Activated CD8-positive, alpha-beta T cell treated with anti-CD3 and anti-CD28 coated beads for 36 hours (primary cell): ENCODE measurements around the gene ANGPT4. TPM values are rescaled to one million over a fixed set of nuclear protein-coding genes. Genes with fewer than 3 reads are reported as not detected.

Experiments used
- ATAC-seq: fragments of 200-7000 bp; cut with Tn5 transposase; one replicate; pipeline ENCODE4 v1.10.0; 2021; ENCODE audit warnings: mild to moderate bottlenecking, moderate library complexity
- CTCF ChIA-PET: fragments of 350-600 bp; sonication (Branson Sonifier 250); formaldehyde crosslinking; loops from one replicate; lab custom pipeline; 2021; ENCODE audit warnings: antibody characterized with exemption; lab: Charles Lee
- POLR2A ChIA-PET: fragments of 350-600 bp; sonication (Branson Sonifier 250); formaldehyde crosslinking; loops from one replicate; lab custom pipeline; 2021; ENCODE audit warnings: antibody characterized with exemption; lab: Charles Lee
- DNase-seq: peaks from one replicate; pipeline ENCODE4 v3.0.0-alpha.2; 2020
- H3K27ac Mint-ChIP-seq: one replicate; pipeline ENCODE4 v1.8.0; 2021; ENCODE audit warnings: mild to moderate bottlenecking, mixed read lengths
- H3K27me3 Mint-ChIP-seq: one replicate; pipeline ENCODE4 v1.8.0; 2021; ENCODE audit warnings: mixed read lengths
- H3K36me3 Mint-ChIP-seq: one replicate; pipeline ENCODE4 v1.8.0; 2021; ENCODE audit warnings: low read depth, mixed read lengths
- H3K4me1 Mint-ChIP-seq: one replicate; pipeline ENCODE4 v1.8.0; 2021; ENCODE audit warnings: low read depth, mixed read lengths
- H3K4me3 Mint-ChIP-seq: one replicate; pipeline ENCODE4 v1.8.0; 2021; ENCODE audit warnings: mild to moderate bottlenecking, moderate library complexity, mixed read lengths
- H3K9me3 Mint-ChIP-seq: one replicate; pipeline ENCODE4 v1.8.0; 2021; ENCODE audit warnings: mixed read lengths
- intact Hi-C: fragments of 100-400 bp; cut with micrococcal nuclease; formaldehyde crosslinking; loops from one replicate; pipeline ENCODE4 v1.10.0; 2022
- total RNA-seq, 2 experiments: library from RNA; stranded (reverse); gene quantifications; one replicate each; pipeline ENCODE4 v1.2.3, GENCODE V29; 2021
- TF ChIP-seq, protein P1 (sequence below): fragments of 200-600 bp; IDR thresholded peaks from one replicate; pipeline ENCODE4 v1.8.0; 2022; ENCODE audit warnings: antibody characterized with exemption, mild to moderate bottlenecking

The ANGPT4 gene
- total RNA-seq, 2 experiments from 2014 or later, result not detected

DNA sequence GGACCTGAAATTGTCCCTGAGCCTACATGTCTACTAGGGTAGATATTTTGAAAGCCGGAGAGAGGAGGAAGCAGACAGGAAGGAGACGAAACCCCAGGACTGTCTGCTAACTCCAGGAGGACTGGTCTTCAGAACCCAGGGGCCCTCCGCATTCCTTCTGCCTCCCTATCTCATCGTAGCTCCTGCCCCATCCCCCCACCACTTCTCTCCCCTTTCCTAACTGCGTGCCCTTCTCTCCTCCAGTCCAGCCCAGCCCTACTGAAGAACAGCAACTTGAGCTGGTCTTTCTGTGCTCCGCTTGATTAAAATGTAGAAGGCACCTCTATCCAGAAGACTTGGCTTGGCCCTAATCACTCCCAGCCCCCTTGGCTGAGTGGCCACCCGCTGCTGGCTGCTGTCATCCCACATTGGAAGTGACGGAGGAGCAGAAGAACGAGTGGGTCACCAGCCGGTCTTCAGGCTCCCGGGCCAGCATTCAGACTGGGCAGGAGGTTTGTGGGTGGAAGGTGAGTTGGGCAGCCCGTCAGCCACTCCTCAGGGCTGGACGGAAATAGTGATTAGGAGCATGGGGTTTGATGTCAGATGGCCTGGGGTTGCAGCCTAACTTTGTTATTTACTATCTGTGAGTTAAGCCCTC is 28.8 kb upstream of the ANGPT4 start:
- H3K9me3 Mint-ChIP-seq, result no peaks in the 10 kb centered on the region
- peaks cover 8% of the 10 kb centered on the region for H3K27me3 Mint-ChIP-seq
- H3K4me1 Mint-ChIP-seq, result no peaks in the 10 kb centered on the region
- H3K4me3 Mint-ChIP-seq, result no peak overlapping the region
- intact Hi-C loops, result no loop called here
- ATAC-seq (no peak), DNase-seq (no peak)
- ChIA-PET CTCF (interaction anchor here (1.1 kb wide), 1 partner anchor 11 kb away, joined by 4 read pairs; no protein-coding TSS in a partner anchor), POLR2A (no interaction called here)
- TF ChIP-seq, protein P1, sequence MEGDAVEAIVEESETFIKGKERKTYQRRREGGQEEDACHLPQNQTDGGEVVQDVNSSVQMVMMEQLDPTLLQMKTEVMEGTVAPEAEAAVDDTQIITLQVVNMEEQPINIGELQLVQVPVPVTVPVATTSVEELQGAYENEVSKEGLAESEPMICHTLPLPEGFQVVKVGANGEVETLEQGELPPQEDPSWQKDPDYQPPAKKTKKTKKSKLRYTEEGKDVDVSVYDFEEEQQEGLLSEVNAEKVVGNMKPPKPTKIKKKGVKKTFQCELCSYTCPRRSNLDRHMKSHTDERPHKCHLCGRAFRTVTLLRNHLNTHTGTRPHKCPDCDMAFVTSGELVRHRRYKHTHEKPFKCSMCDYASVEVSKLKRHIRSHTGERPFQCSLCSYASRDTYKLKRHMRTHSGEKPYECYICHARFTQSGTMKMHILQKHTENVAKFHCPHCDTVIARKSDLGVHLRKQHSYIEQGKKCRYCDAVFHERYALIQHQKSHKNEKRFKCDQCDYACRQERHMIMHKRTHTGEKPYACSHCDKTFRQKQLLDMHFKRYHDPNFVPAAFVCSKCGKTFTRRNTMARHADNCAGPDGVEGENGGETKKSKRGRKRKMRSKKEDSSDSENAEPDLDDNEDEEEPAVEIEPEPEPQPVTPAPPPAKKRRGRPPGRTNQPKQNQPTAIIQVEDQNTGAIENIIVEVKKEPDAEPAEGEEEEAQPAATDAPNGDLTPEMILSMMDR, result no peak
- no peak overlapping the region for H3K27ac Mint-ChIP-seq
- no peaks in the 10 kb centered on the region for H3K36me3 Mint-ChIP-seq

DNA sequence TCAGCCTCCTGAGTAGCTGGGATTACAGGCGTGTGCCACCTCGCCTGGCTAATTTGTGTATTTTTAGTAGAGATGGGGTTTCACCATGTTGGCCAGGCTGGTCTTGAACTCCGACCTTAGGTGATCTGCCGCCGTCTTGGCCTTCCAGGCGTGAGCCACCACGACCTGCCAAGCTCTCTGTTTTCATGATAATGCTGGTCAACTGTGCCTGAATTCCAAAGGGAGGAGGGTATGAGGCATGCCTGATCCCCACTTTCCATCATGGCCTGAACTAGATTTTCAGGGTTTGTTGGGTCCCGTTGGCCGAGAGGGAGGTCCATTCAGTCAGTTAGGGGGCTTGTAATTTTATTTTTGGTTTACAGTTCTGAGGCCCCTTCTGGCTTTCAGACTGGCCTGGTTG is 28.0 kb upstream of the ANGPT4 start:
- Mint-ChIP-seq H3K27me3 (peaks cover 7% of the 10 kb centered on the region), H3K4me3 (no peak overlapping the region), H3K9me3 (no peaks in the 10 kb centered on the region), H3K36me3 (no peaks in the 10 kb centered on the region), H3K4me1 (no peaks in the 10 kb centered on the region), H3K27ac (no peak overlapping the region)
- intact Hi-C loops, result no loop called here
- ChIA-PET CTCF (interaction anchor here (1.1 to 1.6 kb wide), 2 partner anchors 12 kb away, joined by 4 read pairs; no protein-coding TSS in a partner anchor), POLR2A (no interaction called here)
- DNase-seq (no peak), ATAC-seq (no peak)
- TF ChIP-seq, protein P1, result no peak

DNA sequence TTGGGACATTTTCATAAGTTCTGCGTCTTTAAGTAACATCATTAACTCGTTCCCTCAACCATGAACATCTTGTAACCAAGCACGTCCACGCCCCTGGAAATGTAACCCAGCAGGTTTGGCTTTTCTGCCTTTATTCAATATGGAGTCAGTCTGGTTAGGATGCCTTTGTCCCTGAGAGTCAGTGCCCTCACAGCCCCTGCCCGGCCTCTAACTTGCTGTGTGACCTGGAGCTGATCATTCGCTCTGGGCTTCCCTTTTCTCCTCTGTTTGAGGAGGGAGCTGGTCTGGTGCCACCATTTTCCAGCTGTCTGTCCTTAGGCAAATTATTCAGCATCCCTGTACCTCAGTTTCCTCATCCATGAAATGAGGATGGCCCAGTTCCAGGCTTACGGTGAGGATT is 26.5 kb upstream of the ANGPT4 start:
- H3K27me3 Mint-ChIP-seq, result peaks cover 3% of the 10 kb centered on the region
- no peaks in the 10 kb centered on the region for H3K36me3 Mint-ChIP-seq
- TF ChIP-seq, protein P1, result no peak
- intact Hi-C loops, result no loop called here
- ChIA-PET POLR2A (no interaction called here), CTCF (interaction anchor here (1.3 to 1.6 kb wide), 2 partner anchors 13 to 14 kb away, joined by 3 to 4 read pairs; no protein-coding TSS in a partner anchor)
- H3K4me1 Mint-ChIP-seq, result no peaks in the 10 kb centered on the region
- no peak overlapping the region for H3K27ac Mint-ChIP-seq
- H3K9me3 Mint-ChIP-seq, result no peaks in the 10 kb centered on the region
- ATAC-seq (no peak), DNase-seq (no peak)
- no peak overlapping the region for H3K4me3 Mint-ChIP-seq

DNA sequence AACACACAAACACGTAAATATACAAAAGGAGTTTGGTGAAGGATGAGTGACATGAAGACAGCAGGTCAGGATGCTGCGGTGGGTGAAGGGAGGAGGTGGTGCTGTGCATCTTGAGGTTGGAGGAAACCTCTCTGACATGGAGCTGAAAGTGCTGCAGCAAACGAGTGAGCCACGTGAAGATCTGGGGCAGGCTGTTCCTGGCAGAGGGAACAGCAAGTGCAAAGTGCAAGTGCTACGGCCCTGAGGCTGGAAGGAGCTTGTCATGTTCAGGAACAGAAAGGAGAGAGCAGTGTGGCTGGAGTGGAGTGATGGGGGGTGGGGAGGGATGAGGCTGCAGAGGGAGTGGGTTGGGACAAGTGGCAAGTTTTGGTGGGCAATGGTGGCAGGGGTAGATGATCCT is 24.8 kb upstream of the ANGPT4 start:
- H3K9me3 Mint-ChIP-seq, result no peaks in the 10 kb centered on the region
- H3K4me1 Mint-ChIP-seq, result no peaks in the 10 kb centered on the region
- intact Hi-C loops, result no loop called here
- POLR2A ChIA-PET, result interaction anchor here (0.5 kb wide), 1 partner anchor 159 kb away, joined by 3 read pairs; no protein-coding TSS in a partner anchor
- ATAC-seq, result no peak
- no peak for DNase-seq
- H3K27ac Mint-ChIP-seq, result no peak overlapping the region
- TF ChIP-seq, protein P1, result no peak
- CTCF ChIA-PET, result interaction anchor here (1.0 kb wide), 1 partner anchor 142 kb away, joined by 3 read pairs; no protein-coding TSS in a partner anchor
- H3K27me3 Mint-ChIP-seq, result no peaks in the 10 kb centered on the region
- no peak overlapping the region for H3K4me3 Mint-ChIP-seq
- no peaks in the 10 kb centered on the region for H3K36me3 Mint-ChIP-seq

DNA sequence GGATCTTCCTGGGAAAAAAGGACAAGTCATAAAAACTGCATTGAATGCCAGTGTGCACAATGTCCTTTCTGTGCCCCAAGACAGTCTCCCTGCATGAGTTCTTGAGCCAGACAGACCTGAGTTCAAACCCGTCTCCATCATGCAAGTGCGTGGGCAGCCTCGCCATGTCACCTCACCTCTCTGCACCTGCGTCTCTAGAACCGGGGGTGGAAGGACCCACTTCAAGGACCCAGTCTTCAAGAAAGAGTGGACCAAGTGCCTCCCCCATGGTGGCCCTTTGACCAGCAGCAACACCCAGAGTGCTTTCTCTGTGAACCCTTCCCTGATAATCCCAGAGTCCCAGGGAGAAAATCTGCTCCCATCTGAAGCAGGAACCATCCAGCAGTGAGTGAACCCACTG is 23.5 kb upstream of the ANGPT4 start:
- TF ChIP-seq, protein P1, result no peak
- no peaks in the 10 kb centered on the region for H3K9me3 Mint-ChIP-seq
- CTCF ChIA-PET, result no interaction called here
- ATAC-seq (no peak), DNase-seq (no peak)
- no peaks in the 10 kb centered on the region for H3K36me3 Mint-ChIP-seq
- H3K27me3 Mint-ChIP-seq, result no peaks in the 10 kb centered on the region
- H3K27ac Mint-ChIP-seq, result no peak overlapping the region
- POLR2A ChIA-PET, result no interaction called here
- no peak overlapping the region for H3K4me3 Mint-ChIP-seq
- intact Hi-C loops, result no loop called here
- no peaks in the 10 kb centered on the region for H3K4me1 Mint-ChIP-seq
